Measurements from ENCODE around the gene NEMP2. TPM values are rescaled to one million over a fixed set of nuclear protein-coding genes. Genes with fewer than 3 reads are reported as not detected.

NEMP2 gene
- total RNA-seq, 1 donor from 2014 or later = 8.0 TPM

DNA sequence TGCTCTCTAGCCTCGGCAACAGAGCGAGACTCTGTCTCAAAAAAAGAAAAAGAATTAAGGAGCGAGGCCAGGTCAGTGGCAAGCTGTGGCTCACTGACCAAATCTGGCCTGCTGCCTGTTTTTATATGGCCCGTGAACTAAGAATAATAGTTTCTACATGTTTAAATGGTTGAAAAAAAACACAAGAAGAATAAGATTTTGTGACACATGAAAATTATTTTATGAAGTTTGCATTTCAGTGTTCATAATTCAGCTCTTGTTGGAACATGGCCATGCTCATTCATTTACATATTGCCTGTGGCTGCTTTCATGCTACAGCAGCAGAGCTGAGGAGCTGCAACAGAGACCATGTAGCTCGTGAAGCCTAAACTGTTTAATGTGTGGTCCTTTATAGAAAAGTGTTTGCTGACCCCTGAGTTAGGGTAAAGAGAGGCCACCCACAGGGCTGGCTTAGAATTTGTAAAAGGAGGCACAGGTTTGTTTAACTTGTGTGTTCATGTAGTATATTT lies 66.9 kb downstream of the NEMP2 start:
- peaks cover 33% of the 10 kb centered on the region for H3K4me1 ChIP-seq
- TF ChIP-seq, protein P1, sequence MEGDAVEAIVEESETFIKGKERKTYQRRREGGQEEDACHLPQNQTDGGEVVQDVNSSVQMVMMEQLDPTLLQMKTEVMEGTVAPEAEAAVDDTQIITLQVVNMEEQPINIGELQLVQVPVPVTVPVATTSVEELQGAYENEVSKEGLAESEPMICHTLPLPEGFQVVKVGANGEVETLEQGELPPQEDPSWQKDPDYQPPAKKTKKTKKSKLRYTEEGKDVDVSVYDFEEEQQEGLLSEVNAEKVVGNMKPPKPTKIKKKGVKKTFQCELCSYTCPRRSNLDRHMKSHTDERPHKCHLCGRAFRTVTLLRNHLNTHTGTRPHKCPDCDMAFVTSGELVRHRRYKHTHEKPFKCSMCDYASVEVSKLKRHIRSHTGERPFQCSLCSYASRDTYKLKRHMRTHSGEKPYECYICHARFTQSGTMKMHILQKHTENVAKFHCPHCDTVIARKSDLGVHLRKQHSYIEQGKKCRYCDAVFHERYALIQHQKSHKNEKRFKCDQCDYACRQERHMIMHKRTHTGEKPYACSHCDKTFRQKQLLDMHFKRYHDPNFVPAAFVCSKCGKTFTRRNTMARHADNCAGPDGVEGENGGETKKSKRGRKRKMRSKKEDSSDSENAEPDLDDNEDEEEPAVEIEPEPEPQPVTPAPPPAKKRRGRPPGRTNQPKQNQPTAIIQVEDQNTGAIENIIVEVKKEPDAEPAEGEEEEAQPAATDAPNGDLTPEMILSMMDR (IDR thresholded peaks at IDR 0.05) = no peak
- ATAC-seq (no peak), DNase-seq (no peak)
- H3K36me3 ChIP-seq = peaks cover 9% of the 10 kb centered on the region
- peak overlapping the region; percentile 76 for H3K27ac ChIP-seq
- no peaks in the 10 kb centered on the region for H3K9me3 ChIP-seq
- H3K27me3 ChIP-seq = no peaks in the 10 kb centered on the region
- no peak overlapping the region for H3K4me3 ChIP-seq
- intact Hi-C loops (cut with DNase I) = no loop called here

DNA sequence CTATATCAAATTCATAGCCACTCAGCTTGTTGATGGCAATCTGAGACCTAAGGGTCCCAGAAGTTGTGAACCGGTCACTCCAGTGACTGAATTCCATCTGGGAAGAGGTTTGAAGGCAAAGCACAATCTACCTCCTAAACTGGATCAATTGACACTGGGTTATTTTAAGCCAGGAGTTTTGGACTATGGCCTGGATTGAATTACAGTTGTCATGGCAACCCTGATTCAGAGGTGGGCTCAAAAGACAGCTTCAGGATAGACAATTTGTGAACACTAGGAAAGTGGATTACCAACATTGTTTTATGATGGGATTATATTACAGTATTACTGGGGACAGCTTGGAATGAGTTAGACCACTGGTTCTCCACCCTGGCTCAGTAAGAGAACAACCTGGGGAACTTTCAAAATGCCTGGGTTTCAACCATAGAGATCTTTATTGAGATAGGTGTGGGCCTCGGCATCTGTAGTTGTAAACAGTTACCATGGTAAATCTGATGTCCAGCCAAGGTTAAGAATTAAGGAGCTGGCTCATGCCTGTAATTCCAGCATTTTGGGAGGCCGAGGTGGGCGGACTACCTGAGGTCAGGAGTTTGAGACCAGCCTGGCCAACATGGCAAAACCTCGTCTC lies 67.6 kb downstream of the NEMP2 start:
- no peak for DNase-seq
- H3K4me3 ChIP-seq = no peak overlapping the region
- no peak for ATAC-seq
- peaks cover 9% of the 10 kb centered on the region for H3K36me3 ChIP-seq
- H3K27me3 ChIP-seq = no peaks in the 10 kb centered on the region
- peaks cover 33% of the 10 kb centered on the region for H3K4me1 ChIP-seq
- H3K9me3 ChIP-seq = no peaks in the 10 kb centered on the region
- H3K27ac ChIP-seq = peak overlapping the region; percentile 76
- TF ChIP-seq, protein P1 (IDR thresholded peaks at IDR 0.05) = no peak
- intact Hi-C loops (cut with DNase I) = no loop called here

DNA sequence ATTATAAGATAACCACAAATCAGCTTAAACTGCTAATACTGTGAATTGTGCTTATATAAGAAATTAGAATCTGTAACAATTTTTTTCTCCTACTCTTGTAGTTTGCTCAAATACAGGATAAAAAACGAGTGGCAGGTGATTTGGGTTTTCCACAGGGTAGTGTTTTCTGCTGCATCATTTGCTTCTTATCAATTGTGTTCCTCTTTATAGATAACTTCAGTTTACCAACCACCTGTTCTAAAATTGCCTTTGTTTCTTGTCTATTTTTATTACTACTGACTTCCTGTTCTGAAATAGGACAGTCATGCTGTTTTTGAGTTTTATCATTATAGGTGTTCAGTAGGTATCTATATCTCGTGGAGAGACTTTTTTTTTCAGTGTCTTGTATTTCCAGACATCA lies 69.5 kb downstream of the NEMP2 start:
- H3K9me3 ChIP-seq = no peaks in the 10 kb centered on the region
- no peak for ATAC-seq
- TF ChIP-seq, protein P1 (IDR thresholded peaks at IDR 0.05) = no peak
- intact Hi-C loops (cut with DNase I) = no loop called here
- H3K4me3 ChIP-seq = no peak overlapping the region
- H3K27me3 ChIP-seq = no peaks in the 10 kb centered on the region
- no peak overlapping the region for H3K27ac ChIP-seq
- H3K36me3 ChIP-seq = no peaks in the 10 kb centered on the region
- peaks cover 33% of the 10 kb centered on the region for H3K4me1 ChIP-seq
- DNase-seq = no peak

DNA sequence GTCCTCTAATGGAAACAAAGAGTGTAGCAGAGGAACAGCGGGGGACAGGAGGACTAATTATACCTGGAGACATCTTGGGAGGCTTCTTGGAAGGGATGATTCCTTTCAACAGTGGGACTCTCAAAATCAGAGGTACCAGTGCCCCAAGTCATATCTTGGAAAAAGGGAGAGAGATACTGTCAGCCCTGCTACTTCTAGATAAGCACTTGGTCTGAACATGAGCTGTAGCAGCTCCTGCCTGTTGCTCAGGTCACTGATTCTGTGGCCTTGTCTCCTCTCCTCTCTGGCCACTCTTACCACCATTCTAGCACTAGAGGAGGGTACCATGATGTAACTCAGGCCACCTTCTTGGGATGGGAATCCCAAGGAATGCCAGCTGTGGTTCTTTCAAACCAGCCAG lies 71.9 kb downstream of the NEMP2 start:
- H3K4me3 ChIP-seq = no peak overlapping the region
- ATAC-seq = no peak
- TF ChIP-seq, protein P1 (IDR thresholded peaks at IDR 0.05) = no peak

DNA sequence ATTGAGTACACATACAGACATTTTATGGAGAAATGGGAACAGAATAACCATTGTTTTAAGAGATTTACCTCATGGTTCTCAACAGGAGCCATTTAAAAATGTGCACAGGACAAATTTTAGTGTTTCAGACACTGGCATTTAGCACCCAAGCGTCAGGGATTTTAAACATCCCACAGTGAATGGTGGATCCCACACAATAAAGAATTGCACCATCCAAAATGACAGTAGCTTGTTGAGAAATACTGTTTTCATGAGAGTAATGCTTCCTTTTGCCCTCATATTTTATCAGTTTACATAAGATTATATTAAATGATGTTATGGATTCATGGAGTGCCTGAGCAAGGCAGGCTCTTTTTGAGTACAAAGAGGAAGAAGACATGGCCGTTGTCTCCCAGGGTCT lies 72.3 kb downstream of the NEMP2 start:
- Histone ChIP-seq H3K27ac (no peak overlapping the region), H3K27me3 (no peaks in the 10 kb centered on the region), H3K4me1 (peaks cover 5% of the 10 kb centered on the region), H3K36me3 (peaks cover 3% of the 10 kb centered on the region), H3K9me3 (no peaks in the 10 kb centered on the region), H3K4me3 (no peak overlapping the region)
- ATAC-seq (no peak), DNase-seq (no peak)
- intact Hi-C loops (cut with DNase I) = no loop called here
- TF ChIP-seq, protein P1 (IDR thresholded peaks at IDR 0.05) = no peak

More for the DNA sequence above, 71.9 kb downstream of the NEMP2 start:
- Histone ChIP-seq H3K27me3 (no peaks in the 10 kb centered on the region), H3K4me1 (peaks cover 9% of the 10 kb centered on the region), H3K36me3 (no peaks in the 10 kb centered on the region), H3K9me3 (no peaks in the 10 kb centered on the region), H3K27ac (no peak overlapping the region)
- DNase-seq = no peak
- intact Hi-C loops (cut with DNase I) = no loop called here

Measured in upper lobe of right lung (tissue), 1 donor.